GM23248 (cell line): ENCODE measurements around the gene ADISSP.

Experiments
- EZH2 ChIP-seq: fragments of 200-600 bp; sonication (generic); IDR thresholded peaks from 2 replicates; pipeline ENCODE4 v1.6.1; 2018; ENCODE audit warnings: antibody characterized with exemption, mild to moderate bottlenecking; ENCODE audit not compliant: insufficient read depth, poor library complexity, severe bottlenecking
- EZH2phosphoT487 ChIP-seq: fragments of 200-600 bp; sonication (generic); IDR thresholded peaks from 2 replicates; pipeline ENCODE4 v1.6.1; 2018; ENCODE audit warnings: antibody characterized with exemption, moderate library complexity, mild to moderate bottlenecking, low read depth; ENCODE audit not compliant: insufficient read depth

GRCh38 chr20:3796477-3797225, 29.1 kb upstream of the ADISSP start:
- no peak for TF ChIP-seq EZH2phosphoT487
- no peak for TF ChIP-seq EZH2
